Measurements from ENCODE around the gene RAD51B. TPM values are rescaled to one million over a fixed set of nuclear protein-coding genes. Genes with fewer than 3 reads are reported as not detected.

RAD51B gene
- total RNA-seq, 1 experiment from 2014 or later = 20.0 TPM

GRCh38 chr14:68274725-68275124 lies 455.1 kb downstream of the RAD51B start:
- no TSS peak for BruUV-seq (replicated peaks)
- ATAC-seq (no peak), DNase-seq (ENCODE audit: low read depth, low spot score) (no peak)
- H4K20me1 ChIP-seq (ENCODE audit: insufficient read depth) = no peaks in the 10 kb centered on the region
- RAD21 ChIA-PET (ENCODE audit: low non-redundant PET in 1 of 2, low total read pairs in 2 of 2, uncharacterized antibody in 2 of 2, unreplicated experiment in 2 of 2) = no interaction called here
- H3K9ac ChIP-seq (ENCODE audit: low read length) = no peak overlapping the region
- H3K9me2 ChIP-seq (ENCODE audit: insufficient read depth) = no peaks in the 10 kb centered on the region
- CTCF ChIA-PET = no interaction called here
- no peaks in the 10 kb centered on the region for H3K36me3 ChIP-seq (ENCODE audit: control insufficient read depth in 1 of 2, insufficient read depth in 2 of 2, low read length in 2 of 2)
- no peak overlapping the region for H3K27ac ChIP-seq (ENCODE audit: low read depth, low read length)
- H2AFZ ChIP-seq (ENCODE audit: low read depth, low read length, poor library complexity, severe bottlenecking) = no peak overlapping the region
- no peaks in the 10 kb centered on the region for H3K9me3 ChIP-seq (ENCODE audit: control insufficient read depth in 1 of 2, insufficient read depth in 1 of 2, low read depth in 1 of 2, low read length in 2 of 2)
- no peaks in the 10 kb centered on the region for H3K79me2 ChIP-seq (ENCODE audit: insufficient read depth, low read length)
- intact Hi-C loops (cut with micrococcal nuclease) = no loop called here
- POLR2A ChIA-PET = no interaction called here
- no peak overlapping the region for H3K4me3 ChIP-seq (replicated peaks in 1 of 2; ENCODE audit: low read depth in 1 of 2, low read length in 2 of 2)
- H3K4me1 ChIP-seq (ENCODE audit: control insufficient read depth in 1 of 2, insufficient read depth in 2 of 2, low read length in 2 of 2) = peaks cover 13 to 20% of the 10 kb centered on the region in 2 experiments
- TF ChIP-seq, protein P1, sequence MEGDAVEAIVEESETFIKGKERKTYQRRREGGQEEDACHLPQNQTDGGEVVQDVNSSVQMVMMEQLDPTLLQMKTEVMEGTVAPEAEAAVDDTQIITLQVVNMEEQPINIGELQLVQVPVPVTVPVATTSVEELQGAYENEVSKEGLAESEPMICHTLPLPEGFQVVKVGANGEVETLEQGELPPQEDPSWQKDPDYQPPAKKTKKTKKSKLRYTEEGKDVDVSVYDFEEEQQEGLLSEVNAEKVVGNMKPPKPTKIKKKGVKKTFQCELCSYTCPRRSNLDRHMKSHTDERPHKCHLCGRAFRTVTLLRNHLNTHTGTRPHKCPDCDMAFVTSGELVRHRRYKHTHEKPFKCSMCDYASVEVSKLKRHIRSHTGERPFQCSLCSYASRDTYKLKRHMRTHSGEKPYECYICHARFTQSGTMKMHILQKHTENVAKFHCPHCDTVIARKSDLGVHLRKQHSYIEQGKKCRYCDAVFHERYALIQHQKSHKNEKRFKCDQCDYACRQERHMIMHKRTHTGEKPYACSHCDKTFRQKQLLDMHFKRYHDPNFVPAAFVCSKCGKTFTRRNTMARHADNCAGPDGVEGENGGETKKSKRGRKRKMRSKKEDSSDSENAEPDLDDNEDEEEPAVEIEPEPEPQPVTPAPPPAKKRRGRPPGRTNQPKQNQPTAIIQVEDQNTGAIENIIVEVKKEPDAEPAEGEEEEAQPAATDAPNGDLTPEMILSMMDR (IDR thresholded peaks at IDR 0.05 in 2 of 3, conservative IDR thresholded peaks at IDR 0.05 in 1 of 3; ENCODE audit: borderline replicate concordance in 1 of 3, insufficient read depth in 1 of 3, low read depth in 2 of 3, low read length in 2 of 3) = 0 out of 6 replicates have a peak, but pooled peaks of 1 of the 3 experiments have one; percentile 8
- TF ChIP-seq, protein P2, sequence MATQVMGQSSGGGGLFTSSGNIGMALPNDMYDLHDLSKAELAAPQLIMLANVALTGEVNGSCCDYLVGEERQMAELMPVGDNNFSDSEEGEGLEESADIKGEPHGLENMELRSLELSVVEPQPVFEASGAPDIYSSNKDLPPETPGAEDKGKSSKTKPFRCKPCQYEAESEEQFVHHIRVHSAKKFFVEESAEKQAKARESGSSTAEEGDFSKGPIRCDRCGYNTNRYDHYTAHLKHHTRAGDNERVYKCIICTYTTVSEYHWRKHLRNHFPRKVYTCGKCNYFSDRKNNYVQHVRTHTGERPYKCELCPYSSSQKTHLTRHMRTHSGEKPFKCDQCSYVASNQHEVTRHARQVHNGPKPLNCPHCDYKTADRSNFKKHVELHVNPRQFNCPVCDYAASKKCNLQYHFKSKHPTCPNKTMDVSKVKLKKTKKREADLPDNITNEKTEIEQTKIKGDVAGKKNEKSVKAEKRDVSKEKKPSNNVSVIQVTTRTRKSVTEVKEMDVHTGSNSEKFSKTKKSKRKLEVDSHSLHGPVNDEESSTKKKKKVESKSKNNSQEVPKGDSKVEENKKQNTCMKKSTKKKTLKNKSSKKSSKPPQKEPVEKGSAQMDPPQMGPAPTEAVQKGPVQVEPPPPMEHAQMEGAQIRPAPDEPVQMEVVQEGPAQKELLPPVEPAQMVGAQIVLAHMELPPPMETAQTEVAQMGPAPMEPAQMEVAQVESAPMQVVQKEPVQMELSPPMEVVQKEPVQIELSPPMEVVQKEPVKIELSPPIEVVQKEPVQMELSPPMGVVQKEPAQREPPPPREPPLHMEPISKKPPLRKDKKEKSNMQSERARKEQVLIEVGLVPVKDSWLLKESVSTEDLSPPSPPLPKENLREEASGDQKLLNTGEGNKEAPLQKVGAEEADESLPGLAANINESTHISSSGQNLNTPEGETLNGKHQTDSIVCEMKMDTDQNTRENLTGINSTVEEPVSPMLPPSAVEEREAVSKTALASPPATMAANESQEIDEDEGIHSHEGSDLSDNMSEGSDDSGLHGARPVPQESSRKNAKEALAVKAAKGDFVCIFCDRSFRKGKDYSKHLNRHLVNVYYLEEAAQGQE (IDR thresholded peaks at IDR 0.05; ENCODE audit: low read depth) = no peak
- TF ChIP-seq, protein P3, sequence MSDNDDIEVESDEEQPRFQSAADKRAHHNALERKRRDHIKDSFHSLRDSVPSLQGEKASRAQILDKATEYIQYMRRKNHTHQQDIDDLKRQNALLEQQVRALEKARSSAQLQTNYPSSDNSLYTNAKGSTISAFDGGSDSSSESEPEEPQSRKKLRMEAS (IDR thresholded peaks at IDR 0.05) = no peak
- TF ChIP-seq EZH2 (IDR thresholded peaks at IDR 0.05) = no peak
- TF ChIP-seq RAD21 (IDR thresholded peaks at IDR 0.05; ENCODE audit: low read depth) = peak; percentile 46
- no peaks in the 10 kb centered on the region for H3K27me3 ChIP-seq (ENCODE audit: insufficient read depth, low read length)
- H3K4me2 ChIP-seq (ENCODE audit: low read length) = no peak overlapping the region

Data from HCT116 (cell line).